Measurements from ENCODE around the gene FAT1. TPM values are rescaled to one million over a fixed set of nuclear protein-coding genes. Genes with fewer than 3 reads are reported as not detected.

Gene FAT1
- total and polyA plus RNA-seq, 9 of the 15 experiments (the other 6 are each of a cell fraction or from before 2014, with no cell fraction given) = 6.0 to 38.4 (median 21.4) TPM

GRCh38 chr4:186666252-186666651 lies 57.4 kb downstream of the FAT1 start:
- ATAC-seq (no peak), FAIRE-seq (no peak), DNase-seq (ENCODE audit: extremely low read depth in 1 of 4, low spot score in 3 of 4) (no peak)
- Histone ChIP-seq H3K27me3 (ENCODE audit: control insufficient read depth in 2 of 2, insufficient read depth in 2 of 2, low read length in 2 of 2) (peaks cover 0 to 10% of the 10 kb centered on the region in 2 experiments; a peak in 2 of 5 replicates), H3K4me3 (no peak overlapping the region), H3K9me1 (ENCODE audit: control insufficient read depth, insufficient read depth, low read length) (no peaks in the 10 kb centered on the region), H3K4me1 (replicated peaks in 1 of 2; ENCODE audit: control insufficient read depth in 2 of 2, insufficient read depth in 2 of 2, low read length in 2 of 2) (peaks cover 0 to 3% of the 10 kb centered on the region in 2 experiments; a peak in 1 of 5 replicates), H2AFZ (ENCODE audit: low read depth, low read length) (no peak overlapping the region), H3K79me2 (ENCODE audit: control insufficient read depth, insufficient read depth, low read length) (no peaks in the 10 kb centered on the region), H3K27ac (ENCODE audit: extremely low read depth, low read depth, low read length) (no peak overlapping the region), H4K20me1 (replicated peaks; ENCODE audit: control insufficient read depth, insufficient read depth, low read length) (no peaks in the 10 kb centered on the region), H3K36me3 (ENCODE audit: control insufficient read depth, insufficient read depth, low read length) (no peaks in the 10 kb centered on the region), H3K9ac (ENCODE audit: insufficient read depth in 1 of 2, low read depth in 2 of 2, low read length in 2 of 2) (no peak overlapping the region), H3K4me2 (ENCODE audit: insufficient read depth, low read length) (no peak overlapping the region), H3K9me3 (replicated peaks; ENCODE audit: control insufficient read depth, insufficient read depth, low read depth, low read length) (no peaks in the 10 kb centered on the region)
- intact Hi-C loops (cut with micrococcal nuclease) (no loop called here), in situ Hi-C loops (cut with MboI) (no loop called here)
- ChIA-PET CTCF (ENCODE audit: low intra/inter-chr PET ratio) (no interaction called here), POLR2A (no interaction called here)
- no peak for TF ChIP-seq RUNX1 (IDR thresholded peaks at IDR 0.05; ENCODE audit: low read depth)
- no peak for TF ChIP-seq TAF9B (IDR thresholded peaks at IDR 0.05; ENCODE audit: partially characterized antibody)
- TF ChIP-seq CEBPB (tag; IDR thresholded peaks at IDR 0.05) = no peak
- TF ChIP-seq ZNF76 (CRISPR knock-in tag; IDR thresholded peaks at IDR 0.05; ENCODE audit: borderline replicate concordance) = no peak
- TF ChIP-seq ZNF175 (CRISPR knock-in tag; IDR thresholded peaks at IDR 0.05; ENCODE audit: low read depth) = no peak
- no peak for TF ChIP-seq FOSL1 (tag; conservative IDR thresholded peaks at IDR 0.05)
- no peak for TF ChIP-seq UBTF (IDR thresholded peaks at IDR 0.05; ENCODE audit: borderline replicate concordance in 1 of 2, low read depth in 2 of 2, low read length in 2 of 2)
- no peak for TF ChIP-seq HDAC3 (IDR thresholded peaks at IDR 0.05; ENCODE audit: borderline replicate concordance, partially characterized antibody)
- no peak for TF ChIP-seq HMGN3 (IDR thresholded peaks at IDR 0.05; ENCODE audit: borderline replicate concordance, extremely low read depth, insufficient read length, low read depth, low read length)
- TF ChIP-seq HMG20B (CRISPR knock-in tag; IDR thresholded peaks at IDR 0.05) = no peak
- no peak for TF ChIP-seq RBBP5 (IDR thresholded peaks at IDR 0.05; ENCODE audit: borderline replicate concordance, insufficient read depth, low read length, poor library complexity, severe bottlenecking)
- no peak for TF ChIP-seq ZBTB7A (IDR thresholded peaks at IDR 0.05; ENCODE audit: borderline replicate concordance, control insufficient read depth, low read depth, low read length)
- 31% methylated on average over 4 of the region's 4 CpGs for WGBS (ENCODE audit: insufficient coverage, low coverage, missing lambda C conversion rate)
- no TSS peak for BruUV-seq (replicated peaks)
